ENCODE results near the gene PNP.
"Not testable (repeated sequence)": the region's sequence is repeated elsewhere in the genome, so short reads cannot be mapped to it uniquely, and the experiment has no call there.

GRCh38 chr14:20507537-20507936 lies 38.3 kb downstream of the PNP start:
- TF ChIP-seq CTCF (IDR thresholded peaks at IDR 0.05; ENCODE audit: poor library complexity, severe bottlenecking); POLR2AphosphoS5 (IDR thresholded peaks at IDR 0.05); TAF1 (IDR thresholded peaks at IDR 0.05; ENCODE audit: low read depth); EZH2 (IDR thresholded peaks at IDR 0.05; ENCODE audit: borderline replicate concordance, insufficient read depth, low read length, poor library complexity, severe bottlenecking); RAD21 (conservative IDR thresholded peaks at IDR 0.05); REST (IDR thresholded peaks at IDR 0.05; ENCODE audit: borderline replicate concordance): not testable (repeated sequence)

All from neural cell (in vitro differentiated cells).